Superior temporal gyrus (tissue), 1 donor: Measurements from ENCODE around the gene MEF2C.

ENCODE experiments used
- DNase-seq: peaks from one replicate; pipeline ENCODE4 v3.0.0-alpha.2; 2016; ENCODE audit errors: extremely low spot score

Gene MEF2C

DNA sequence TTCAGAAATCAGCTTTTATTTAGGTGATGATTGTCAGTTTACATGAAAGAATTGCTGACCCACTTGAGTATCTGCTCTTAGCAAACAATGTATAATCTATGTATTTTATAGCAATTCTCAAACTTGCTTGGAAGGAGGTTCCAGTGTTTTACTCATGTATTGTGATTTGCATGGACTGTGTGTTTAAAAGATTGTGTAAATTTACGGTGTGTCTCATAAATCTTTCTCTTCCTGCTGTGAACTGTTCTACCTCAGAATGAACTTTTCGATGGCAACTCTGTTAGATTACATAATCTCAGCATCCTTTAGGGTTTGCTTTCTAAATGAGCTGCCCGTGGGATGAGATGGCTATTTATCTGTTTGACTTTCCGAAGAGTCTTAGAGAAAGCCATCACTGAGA lies 122.5 kb downstream of the MEF2C start:
- DNase-seq = no peak

DNA sequence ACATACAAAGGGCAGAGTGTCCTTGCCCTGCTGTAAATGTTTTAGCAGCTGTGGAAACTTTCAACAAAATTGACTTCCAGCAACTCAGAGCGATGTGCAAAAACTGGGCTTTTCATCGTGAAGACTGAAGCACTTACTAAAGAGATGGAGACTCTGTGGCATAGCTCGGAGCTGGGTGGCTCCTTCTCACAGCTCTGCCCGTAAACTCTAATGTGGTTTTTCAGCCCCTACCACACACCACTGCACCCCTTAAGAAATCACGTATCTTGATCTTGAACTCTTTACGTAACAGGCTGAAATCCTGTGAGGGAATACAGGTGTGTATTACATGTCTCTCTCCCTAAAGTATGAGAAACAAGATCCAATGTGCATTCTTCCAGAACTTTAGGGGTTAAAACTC lies 124.4 kb downstream of the MEF2C start:
- no peak for DNase-seq

DNA sequence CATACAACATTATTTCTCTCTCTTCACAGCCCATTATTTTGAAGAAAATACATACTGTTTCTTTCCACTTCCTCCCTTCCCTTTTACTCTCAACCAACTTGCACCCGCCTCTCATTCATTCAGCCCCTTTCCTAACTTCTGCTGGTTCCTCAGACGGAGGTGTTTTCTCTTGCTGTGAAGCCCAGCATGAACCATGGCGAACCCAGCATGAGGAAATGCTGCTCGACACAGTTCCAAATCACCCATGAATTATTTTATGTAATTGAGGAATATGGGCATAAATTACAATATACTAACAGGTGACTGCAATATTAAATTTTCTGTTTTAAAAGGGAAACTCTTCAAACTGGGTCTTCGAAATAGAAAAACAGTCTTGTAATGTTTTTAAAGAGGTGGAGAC lies 124.8 kb downstream of the MEF2C start:
- DNase-seq = no peak

DNA sequence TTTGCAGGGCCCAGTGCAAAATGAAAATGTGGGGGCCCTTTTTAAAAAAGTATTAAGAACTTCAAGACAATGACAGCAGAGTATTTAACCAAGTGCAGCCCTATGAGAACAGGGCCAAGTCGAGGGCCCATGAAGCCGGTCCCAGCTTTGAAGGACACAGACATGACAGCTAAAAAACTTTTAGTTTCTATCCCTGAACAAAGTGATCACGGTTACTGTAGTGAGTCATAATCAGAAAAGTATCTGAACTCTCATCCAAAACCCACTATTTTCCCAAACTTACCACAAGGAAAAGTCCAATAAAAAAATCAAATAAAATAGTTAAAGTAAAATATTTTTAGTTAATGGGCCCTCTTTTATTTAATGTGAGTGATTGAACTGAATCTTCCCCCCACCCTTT lies 126.0 kb downstream of the MEF2C start:
- DNase-seq = no peak

- no peak for DNase-seq
Measured at GRCh38 chr5:88748666-88749065, 134.3 kb downstream of the MEF2C start.

DNA sequence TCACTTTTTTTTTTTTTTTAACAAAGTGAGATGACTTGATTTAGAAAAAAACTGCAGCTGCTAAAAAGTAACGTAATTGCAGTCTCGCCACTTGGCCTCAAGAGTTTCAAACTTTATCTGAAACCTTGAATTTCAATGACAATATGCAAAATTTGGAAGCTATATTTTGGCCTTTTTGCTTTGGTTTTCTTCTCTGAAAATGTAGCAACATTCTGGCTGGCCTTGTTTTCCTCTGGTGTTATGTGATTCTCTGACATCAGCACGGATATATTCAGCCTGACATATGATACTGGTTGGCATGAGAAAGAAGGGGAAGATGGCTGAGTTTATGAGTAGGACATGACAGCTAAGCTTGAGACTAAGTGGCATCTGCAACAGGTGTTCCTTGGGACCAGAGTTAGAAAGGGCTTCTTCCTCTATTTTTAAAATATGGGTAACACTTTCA lies 136.5 kb downstream of the MEF2C start:
- DNase-seq = no peak

DNA sequence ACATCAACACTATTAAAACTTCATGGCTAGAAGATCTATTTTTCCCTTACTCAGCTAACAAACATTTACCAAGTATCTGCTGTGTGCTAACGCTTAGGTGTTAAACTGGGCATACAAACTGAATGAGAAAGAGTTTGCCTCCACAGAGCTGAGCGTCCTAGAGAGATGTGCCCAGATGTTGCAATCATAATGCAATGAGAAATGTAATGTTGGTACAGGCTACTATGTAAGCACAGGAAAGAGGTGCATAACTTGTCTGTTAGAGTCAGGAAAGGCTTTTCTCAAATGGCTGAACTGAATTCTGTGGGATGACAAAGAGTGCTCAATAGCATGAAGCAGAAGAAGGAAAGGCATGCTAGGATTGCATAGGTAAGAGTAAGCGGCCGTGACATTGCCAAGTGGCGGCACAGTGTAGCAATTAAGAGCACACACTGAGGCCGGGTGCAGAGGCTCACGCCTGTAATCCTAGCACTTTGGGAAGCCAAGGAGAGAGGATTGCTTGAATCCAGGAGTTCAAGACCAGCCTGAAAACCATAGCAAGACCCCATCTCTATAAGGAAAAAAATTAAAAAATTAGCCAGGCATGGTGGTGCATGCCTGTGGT lies 137.8 kb downstream of the MEF2C start:
- no peak for DNase-seq

DNA sequence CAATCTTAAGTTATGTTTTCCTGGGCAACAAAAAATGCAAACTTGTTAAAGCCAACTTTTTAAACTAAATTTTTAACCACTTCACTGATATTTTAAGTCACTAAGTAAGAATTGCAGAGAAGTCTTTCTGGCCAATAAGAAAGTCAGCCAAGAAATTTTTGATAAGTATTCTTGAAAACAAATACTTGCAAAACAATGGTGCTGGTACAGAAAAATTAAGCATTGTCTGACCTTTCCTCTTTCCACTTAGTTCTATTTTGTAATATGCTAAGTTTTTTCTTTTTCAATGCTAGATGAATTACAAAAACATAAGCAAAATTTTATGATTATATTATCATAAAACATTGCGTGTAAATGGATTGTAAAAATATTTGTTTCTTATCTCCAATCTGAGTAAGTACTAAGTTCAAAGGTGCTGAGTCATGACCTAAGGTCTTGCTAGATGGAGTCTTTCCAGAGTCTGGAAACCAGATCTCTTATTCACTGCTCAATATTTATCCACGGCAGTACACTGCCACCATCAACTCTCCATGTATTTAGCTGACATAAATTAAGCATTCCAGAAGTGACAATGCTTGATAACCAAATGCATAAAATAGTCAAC lies 139.7 kb downstream of the MEF2C start:
- DNase-seq = no peak

DNA sequence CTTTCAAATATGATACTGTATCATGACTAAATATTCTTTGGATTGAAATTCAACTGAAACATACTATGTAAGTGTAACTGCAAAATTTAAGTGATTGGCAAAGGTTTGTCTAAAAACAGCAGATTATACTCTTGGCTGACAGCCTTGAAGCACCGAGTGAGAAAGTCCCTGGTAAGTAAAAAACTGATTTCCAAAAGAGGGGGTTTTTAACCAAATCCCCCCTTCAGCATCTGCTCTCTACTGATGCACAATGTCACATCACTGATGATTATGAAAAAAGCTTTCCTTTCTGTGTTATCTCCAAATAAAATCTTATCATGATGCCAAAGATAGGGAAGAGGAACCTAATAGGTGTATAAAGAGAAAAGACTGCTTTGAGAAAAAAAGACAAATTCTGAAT lies 141.0 kb downstream of the MEF2C start:
- DNase-seq = no peak

DNA sequence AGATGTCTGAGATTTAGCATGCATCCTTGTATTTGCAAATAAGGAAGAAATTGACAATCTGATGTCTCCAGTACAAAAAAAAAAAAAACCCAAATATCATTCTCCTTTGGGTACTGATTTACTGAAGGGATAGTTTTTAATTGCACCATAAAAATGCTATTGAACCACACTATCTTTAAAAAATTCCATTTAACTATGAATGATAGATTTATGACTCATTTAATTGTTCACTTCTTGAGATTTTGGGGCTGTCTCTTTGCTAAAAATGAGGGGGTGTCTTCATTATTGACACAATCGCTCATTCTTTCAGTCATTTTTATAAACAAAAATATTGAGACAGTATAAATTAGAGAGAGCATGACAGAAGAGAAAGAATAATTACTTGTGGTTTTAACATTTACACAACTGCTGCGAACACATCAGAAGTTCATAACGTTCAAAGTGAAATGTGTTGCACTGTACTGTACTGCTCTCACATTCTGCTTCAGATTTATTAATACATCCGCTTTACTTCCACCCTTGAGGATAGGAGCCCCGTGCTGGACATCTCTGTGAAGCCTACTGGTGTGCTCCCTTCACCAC lies 142.3 kb downstream of the MEF2C start:
- no peak for DNase-seq

GRCh38 chr5:88736494-88736893 lies 146.5 kb downstream of the MEF2C start:
- no peak for DNase-seq

DNA sequence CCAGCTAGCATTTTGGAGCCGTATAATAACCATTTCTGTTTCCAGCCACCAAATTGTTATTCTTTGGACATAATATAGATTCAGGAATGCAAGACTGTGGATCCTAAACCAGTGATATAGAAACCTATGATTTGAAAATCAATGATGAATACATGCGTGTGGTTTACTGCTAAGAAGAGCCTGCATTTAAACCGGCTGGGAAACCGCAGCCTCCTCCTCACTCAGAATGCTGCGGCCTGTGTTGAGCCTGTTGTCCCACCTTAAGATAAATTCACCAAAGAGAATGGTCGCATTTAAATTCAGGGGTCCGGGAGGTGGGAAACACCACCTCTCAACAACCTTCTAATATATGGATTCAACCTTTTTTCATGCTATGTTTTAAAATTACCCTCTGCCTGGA lies 148.0 kb downstream of the MEF2C start:
- no peak for DNase-seq

DNA sequence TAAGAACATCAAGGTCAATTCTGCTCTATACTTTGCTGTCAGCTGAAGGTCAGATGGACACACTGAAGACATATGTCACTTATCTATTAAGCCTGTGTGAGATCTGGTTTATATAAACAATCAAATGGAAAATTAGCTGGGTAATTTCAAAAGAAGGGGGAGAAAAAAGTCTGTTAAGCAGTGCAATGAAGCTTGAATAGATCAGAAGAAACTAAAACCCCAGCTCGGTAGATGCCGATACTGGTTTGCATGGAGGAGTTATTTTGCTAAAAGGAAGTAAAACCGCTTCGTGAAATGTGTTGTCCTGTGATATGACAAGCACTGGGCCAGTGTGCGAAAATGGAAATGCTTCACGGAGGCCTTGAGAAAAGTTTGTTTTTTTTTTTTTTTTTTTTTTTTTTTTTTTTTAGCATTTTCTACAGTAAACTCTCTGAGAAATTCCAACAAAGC lies 148.8 kb downstream of the MEF2C start:
- DNase-seq = no peak

DNA sequence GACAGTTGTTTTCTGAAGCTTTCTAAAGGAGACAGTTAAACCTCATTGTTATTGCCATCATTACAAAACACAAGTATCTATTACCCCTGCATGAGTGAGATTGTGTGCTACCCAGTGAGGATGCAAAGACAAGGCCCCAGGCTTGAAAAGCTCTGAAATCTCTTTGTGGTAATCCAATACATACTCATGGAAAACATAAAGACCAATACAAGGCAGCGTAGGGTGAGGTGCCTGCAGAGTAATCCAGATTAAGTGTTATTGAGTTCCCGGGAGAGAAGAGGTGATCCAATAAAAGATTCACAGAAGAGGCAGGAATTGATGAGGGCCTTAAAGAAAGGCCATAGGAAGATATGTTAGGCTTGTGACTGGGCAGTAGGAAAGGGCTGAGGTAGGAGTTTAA lies 150.1 kb downstream of the MEF2C start:
- no peak for DNase-seq

DNA sequence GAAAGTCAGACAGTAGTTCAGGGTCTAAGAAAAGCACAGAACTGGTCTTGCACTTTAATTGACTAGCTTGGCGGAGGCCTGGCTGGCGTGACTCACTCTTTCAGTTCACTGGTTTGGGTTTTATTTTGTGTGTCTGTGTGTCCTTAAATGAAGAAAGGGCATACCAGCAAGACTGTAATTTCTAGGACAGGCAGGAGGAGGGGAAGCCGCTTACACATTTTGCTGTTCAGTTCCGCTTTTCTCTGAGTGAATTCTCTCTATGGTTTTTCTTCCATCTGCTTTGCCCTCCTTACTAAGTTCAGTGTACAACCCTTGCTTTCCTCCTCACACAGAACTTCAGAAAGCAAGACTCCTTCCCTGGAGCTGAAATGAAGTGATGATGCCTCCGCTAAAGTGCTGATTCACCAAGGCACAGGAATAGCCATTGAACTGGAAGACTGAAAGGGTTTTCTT lies 150.8 kb downstream of the MEF2C start:
- DNase-seq = no peak

DNA sequence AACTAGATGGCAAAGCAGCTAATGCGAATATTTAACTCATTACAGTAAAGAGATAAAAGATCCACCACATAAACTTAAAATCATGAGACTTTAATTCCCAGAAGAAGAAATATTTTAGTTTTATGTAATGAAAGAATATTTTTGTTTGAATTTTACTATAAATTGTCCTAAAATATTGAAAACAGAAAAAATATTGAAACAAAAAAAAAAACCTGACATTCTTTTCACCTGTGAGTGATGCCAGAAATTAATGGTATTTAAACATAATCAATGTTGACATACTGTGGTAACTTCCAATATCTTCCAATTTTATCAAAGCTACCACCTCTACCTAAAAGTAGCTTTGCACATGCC lies 153.2 kb downstream of the MEF2C start:
- no peak for DNase-seq

DNA sequence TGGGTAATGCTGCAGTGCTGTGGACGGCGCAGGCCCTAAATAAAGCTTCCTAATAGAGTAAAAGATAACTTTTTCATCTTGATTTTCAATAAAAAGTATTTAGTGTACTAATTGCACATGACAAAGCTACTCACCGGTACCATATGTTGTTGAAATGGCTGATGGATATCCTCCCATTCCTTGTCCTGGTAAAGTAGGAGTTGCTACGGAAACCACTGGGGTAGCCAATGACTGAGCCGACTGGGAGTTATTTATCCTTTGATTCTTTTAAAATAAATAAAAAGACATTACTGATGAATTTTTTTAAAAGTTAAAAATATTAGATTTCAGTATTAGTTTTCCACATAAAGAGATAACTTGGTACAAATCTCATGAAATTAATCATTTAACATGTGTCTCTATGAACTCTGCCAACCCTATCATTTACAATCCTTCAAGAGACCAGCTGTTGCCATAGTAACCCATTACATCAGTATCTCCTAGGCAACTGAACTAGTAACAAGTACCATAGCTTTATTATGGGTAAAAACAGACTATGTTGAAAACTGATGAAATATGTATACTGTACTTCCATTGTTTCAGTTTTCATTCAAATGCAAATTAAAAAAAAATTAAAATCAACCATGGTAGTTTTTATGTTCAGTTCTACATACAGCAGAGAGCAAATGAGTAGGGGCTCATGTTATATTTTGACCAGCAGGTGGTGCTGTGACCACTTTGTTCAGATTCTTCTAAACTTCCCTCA lies 153.7 kb downstream of the MEF2C start:
- DNase-seq = peak; percentile 97

- peak; percentile 78 for DNase-seq
Measured at GRCh38 chr5:88727705-88728313, 155.2 kb downstream of the MEF2C start.

- no peak for DNase-seq
Measured at GRCh38 chr5:88725454-88725853, 157.5 kb downstream of the MEF2C start.

DNA sequence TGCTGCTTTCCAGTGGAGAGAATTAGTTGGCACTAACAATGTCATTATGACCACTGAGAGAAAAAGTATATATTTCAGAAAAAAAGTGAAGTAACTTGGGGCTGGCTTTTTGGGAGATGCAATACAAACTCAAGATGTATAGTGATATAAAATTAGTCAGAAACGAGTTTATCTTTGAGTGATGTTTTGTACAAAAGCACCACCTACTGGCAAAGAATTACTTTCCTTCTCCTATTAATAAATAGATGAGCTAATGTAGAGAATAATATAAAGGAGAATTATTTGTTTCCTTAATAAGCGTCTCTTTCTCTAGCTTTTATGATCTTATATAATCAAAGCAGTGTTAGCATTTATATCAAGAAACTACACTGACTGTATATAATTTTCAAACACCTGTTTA lies 158.8 kb downstream of the MEF2C start:
- peak; percentile 83 for DNase-seq

- DNase-seq = no peak
Measured at GRCh38 chr5:88722546-88723073, 160.4 kb downstream of the MEF2C start.

DNA sequence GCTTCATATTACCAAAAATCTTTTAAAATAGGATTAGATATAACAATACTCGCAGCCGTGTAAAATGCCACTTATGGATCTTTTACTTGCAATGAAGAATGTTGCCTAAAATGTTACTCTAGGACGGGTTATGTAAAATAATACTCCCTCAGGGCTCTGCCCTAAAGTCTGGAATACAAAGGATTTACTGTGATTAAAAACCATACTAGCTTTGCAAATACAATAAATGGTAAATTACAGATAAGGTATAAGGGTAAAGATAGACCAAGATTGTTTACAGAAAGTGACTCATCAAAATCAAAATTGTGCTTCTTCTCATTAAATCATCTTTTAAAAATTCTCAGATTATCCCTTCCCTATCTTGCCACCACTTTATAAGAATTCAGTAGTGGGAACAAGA lies 163.6 kb downstream of the MEF2C start:
- DNase-seq = peak; percentile 39
